Choroid plexus epithelial cell (primary cell): ENCODE results near the gene HOXB1.
A peak's percentile ranks its signal among the peaks of the same experiment; 100 is the strongest.
"Not testable (repeated sequence)": the region's sequence is repeated elsewhere in the genome, so short reads cannot be mapped to it uniquely, and the experiment has no call there.

Experiments used
- DNase-seq: peaks from one replicate; pipeline ENCODE4 v3.0.0-alpha.2; 2010; ENCODE audit warnings: low read depth
- H3K4me3 ChIP-seq: 2 replicates; pipeline ENCODE4 v1.5.1; 2011; ENCODE audit warnings: low read depth, mild to moderate bottlenecking, control low read depth, low read length, moderate library complexity
- TF ChIP-seq, protein P1 (sequence below): conservative IDR thresholded peaks from 2 replicates; pipeline ENCODE4 v1.5.1; 2011; ENCODE audit warnings: low read depth, mild to moderate bottlenecking, control low read depth, inconsistent platforms, low read length, moderate library complexity

Gene HOXB1

DNA sequence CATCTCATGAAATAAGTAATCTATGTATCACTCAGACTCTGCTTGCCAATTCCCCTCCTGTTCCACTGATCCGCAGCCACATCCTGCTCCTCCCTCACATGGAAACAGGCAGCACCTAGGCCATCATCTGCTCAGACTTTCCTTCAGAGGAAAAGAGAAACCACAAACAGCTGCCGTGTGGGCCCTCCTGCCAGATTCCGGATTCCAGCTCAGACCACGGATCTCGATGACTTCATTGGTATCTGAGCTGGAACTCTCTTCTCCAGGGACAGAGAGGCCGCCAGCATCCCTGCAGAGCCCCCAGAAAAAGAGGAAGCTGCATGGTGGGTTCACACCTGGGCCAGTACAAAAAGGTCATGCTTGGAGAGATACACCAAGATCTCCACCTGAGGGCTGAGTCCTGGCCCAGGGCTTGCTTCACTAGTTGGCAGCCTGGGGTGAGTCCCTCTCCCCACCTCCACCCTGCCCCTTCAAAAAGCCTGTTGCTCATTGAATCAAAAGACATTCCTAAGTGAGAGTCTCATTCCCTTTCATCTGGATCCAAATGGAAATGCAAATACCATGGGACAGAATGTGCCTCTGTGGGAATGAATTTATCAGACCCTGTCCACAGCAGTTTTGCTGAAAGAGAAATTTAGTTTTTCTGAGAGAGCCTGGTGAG lies 47.2 kb downstream of the HOXB1 start:
- no peak overlapping the region for H3K4me3 ChIP-seq
- TF ChIP-seq, protein P1, sequence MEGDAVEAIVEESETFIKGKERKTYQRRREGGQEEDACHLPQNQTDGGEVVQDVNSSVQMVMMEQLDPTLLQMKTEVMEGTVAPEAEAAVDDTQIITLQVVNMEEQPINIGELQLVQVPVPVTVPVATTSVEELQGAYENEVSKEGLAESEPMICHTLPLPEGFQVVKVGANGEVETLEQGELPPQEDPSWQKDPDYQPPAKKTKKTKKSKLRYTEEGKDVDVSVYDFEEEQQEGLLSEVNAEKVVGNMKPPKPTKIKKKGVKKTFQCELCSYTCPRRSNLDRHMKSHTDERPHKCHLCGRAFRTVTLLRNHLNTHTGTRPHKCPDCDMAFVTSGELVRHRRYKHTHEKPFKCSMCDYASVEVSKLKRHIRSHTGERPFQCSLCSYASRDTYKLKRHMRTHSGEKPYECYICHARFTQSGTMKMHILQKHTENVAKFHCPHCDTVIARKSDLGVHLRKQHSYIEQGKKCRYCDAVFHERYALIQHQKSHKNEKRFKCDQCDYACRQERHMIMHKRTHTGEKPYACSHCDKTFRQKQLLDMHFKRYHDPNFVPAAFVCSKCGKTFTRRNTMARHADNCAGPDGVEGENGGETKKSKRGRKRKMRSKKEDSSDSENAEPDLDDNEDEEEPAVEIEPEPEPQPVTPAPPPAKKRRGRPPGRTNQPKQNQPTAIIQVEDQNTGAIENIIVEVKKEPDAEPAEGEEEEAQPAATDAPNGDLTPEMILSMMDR: no peak
- peak; percentile 97 for DNase-seq

DNA sequence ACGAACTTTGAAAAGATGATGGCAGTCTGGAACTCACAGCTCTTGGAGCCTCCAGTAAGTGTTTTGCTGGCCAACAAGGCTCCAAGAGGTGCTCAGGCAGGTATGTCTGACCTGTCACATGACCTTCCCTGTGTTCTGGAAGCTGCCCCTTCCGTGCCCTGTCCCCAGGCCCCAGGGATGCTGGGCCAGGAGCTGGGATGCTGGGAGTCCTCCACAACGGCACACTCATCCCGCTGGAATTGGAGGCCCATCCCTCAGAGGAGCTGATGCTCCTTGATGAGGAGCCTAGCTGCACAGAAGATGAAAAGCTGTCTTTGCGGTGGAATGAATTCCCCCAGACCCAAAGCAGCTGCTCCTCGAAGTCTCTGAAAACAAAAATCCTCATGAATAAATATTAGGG lies 47.8 kb downstream of the HOXB1 start:
- no peak for DNase-seq
- TF ChIP-seq, protein P1: no peak
- no peak overlapping the region for H3K4me3 ChIP-seq

DNA sequence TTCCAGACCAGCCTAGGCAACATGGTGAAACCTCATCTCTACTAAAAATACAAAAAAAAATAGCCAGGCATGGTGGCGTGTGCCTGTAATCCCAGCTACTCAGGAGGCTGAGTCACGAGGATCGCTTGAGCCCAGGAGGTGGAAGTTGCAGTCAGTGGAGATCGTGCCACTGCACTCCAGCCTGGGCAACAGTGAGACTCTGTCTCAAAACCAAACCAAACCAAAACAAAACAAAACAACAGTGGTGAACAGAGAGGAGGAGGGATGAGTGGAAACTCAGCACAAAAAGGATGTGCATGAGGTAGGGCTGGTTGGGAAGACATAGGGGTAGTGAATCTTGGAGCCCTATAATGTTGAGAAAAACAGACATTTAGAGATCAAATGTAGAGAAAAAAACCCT lies 48.5 kb downstream of the HOXB1 start:
- H3K4me3 ChIP-seq: not testable (repeated sequence)
- DNase-seq: peak; percentile 20

DNA sequence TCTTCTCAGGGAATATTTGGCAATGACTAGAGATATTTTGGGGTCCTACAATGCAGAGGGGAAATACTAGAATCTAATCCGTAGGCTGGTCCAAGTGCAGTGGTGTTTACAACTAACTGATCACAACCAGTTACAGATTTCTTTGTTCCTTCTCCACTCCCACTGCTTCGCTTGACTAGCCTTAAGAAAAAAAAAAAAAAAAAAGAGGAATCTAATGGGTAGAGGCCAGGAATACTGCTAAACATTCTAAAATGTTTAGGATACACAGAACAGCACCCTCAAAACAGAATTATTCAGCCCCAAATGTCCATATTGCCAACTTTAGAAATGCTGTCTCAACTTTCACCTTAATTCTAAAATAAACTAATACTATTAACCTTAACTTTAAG lies 51.8 kb downstream of the HOXB1 start:
- no peak overlapping the region for H3K4me3 ChIP-seq
- TF ChIP-seq, protein P1: no peak
- DNase-seq: no peak
